Stimulated activated naive B cell treated with anti-CD40 and anti-IgM and Interleukin-4, amounts not matched to agents 10 μg/mL and 1 μg/mL and 100 μg/mL, for 72 hours (primary cell): ENCODE results near the gene POLD2.

ENCODE experiments used
- ATAC-seq, 2 donors: fragments of 150-1000 bp; cut with Tn5 transposase; replicated peaks; 2 replicates each; pipeline ENCODE4 v1.10.0; 2021; ENCODE audit warnings: moderate library complexity in 1 of 2
- DNase-seq: peaks from one replicate; pipeline ENCODE4 v3.0.0; 2021
- H3K27ac Mint-ChIP-seq: one replicate; pipeline ENCODE4 v1.8.0; 2022; ENCODE audit warnings: mild to moderate bottlenecking, mixed read lengths
- H3K27me3 Mint-ChIP-seq, 2 donors: one replicate each; pipeline ENCODE4 v1.8.0; 2022; ENCODE audit warnings: mixed read lengths in 2 of 2
- H3K36me3 Mint-ChIP-seq, 2 donors: one replicate each; pipeline ENCODE4 v1.8.0; 2022; ENCODE audit warnings: mixed read lengths in 2 of 2, mild to moderate bottlenecking in 1 of 2
- H3K4me1 Mint-ChIP-seq, 2 donors: one replicate each; pipeline ENCODE4 v1.8.0; 2022; ENCODE audit warnings: mixed read lengths in 2 of 2, mild to moderate bottlenecking in 1 of 2
- H3K4me3 Mint-ChIP-seq, 2 donors: one replicate each; pipeline ENCODE4 v1.8.0; 2022; ENCODE audit warnings: mild to moderate bottlenecking in 2 of 2, mixed read lengths in 2 of 2, moderate library complexity in 1 of 2
- H3K9me3 Mint-ChIP-seq, 2 donors: one replicate each; pipeline ENCODE4 v1.8.0; 2022; ENCODE audit warnings: mixed read lengths in 2 of 2, mild to moderate bottlenecking in 1 of 2

The POLD2 gene

GRCh38 chr7:44107961-44108767 is 15.2 kb downstream of the POLD2 start:
- DNase-seq (no peak), ATAC-seq (no peak)
- Mint-ChIP-seq H3K4me3 (no peak overlapping the region), H3K4me1 (peaks cover 22 to 23% of the 10 kb centered on the region in 2 donors), H3K27me3 (no peaks in the 10 kb centered on the region), H3K36me3 (peaks cover 18 to 24% of the 10 kb centered on the region in 2 donors), H3K9me3 (no peaks in the 10 kb centered on the region), H3K27ac (peak overlapping the region; percentile 56)

GRCh38 chr7:44107116-44107960 is 16.0 kb downstream of the POLD2 start:
- Mint-ChIP-seq H3K9me3 (no peaks in the 10 kb centered on the region), H3K4me1 (peaks cover 25 to 31% of the 10 kb centered on the region in 2 donors), H3K4me3 (no peak overlapping the region), H3K27me3 (no peaks in the 10 kb centered on the region), H3K36me3 (peaks cover 10 to 16% of the 10 kb centered on the region in 2 donors), H3K27ac (no peak overlapping the region)
- DNase-seq (no peak), ATAC-seq (no peak)

DNA sequence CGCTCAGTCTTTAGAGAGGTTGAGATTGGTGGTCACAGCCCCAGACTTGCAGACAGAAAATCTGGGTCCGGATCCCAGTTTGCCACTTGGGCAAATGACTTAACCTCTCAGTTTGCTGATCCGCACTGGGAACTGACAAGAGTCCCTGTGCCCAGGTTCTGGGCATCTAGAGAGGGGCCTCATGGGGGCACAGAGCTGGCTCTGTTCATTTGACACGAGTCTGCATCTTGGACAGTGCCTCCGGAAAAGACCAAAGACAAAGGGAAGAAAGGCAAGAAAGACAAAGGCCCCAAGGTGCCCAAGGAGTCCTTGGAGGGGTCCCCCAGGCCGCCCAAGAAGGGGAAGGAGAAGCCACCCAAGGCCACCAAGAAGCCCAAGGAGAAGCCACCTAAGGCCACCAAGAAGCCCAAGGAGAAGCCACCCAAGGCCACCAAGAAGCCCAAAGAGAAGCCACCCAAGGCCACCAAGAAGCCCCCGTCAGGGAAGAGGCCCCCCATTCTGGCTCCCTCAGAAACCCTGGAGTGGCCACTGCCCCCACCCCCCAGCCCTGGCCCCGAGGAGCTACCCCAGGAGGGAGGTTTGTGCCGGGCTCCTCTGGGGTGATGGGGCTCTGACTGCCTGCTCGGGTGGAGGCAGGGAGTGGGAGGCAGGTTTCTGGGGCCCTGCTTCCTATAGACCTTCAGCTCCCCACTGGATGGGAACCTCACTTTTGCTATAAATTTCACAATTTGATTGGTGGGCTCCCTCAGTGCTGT is 16.9 kb downstream of the POLD2 start:
- DNase-seq (no peak), ATAC-seq (no peak)
- Mint-ChIP-seq H3K36me3 (peaks cover 4 to 9% of the 10 kb centered on the region in 2 donors), H3K27me3 (no peaks in the 10 kb centered on the region), H3K27ac (peak overlapping the region; percentile 57), H3K4me1 (peaks cover 30 to 38% of the 10 kb centered on the region in 2 donors), H3K9me3 (no peaks in the 10 kb centered on the region), H3K4me3 (no peak overlapping the region)

- Mint-ChIP-seq H3K9me3 (no peaks in the 10 kb centered on the region), H3K27me3 (no peaks in the 10 kb centered on the region), H3K4me1 (peaks cover 36 to 45% of the 10 kb centered on the region in 2 donors), H3K4me3 (peak overlapping the region; percentile 26 to 35), H3K36me3 (peaks cover 4 to 9% of the 10 kb centered on the region in 2 donors), H3K27ac (no peak overlapping the region)
- ATAC-seq (no peak), DNase-seq (no peak)
Observed at GRCh38 chr7:44105832-44106231, 17.5 kb downstream of the POLD2 start.

GRCh38 chr7:44104860-44105771 is 18.2 kb downstream of the POLD2 start:
- H3K4me1 Mint-ChIP-seq, result peaks cover 43 to 52% of the 10 kb centered on the region in 2 donors
- H3K4me3 Mint-ChIP-seq, result peak overlapping the region; percentile 72
- ATAC-seq, result peak; percentile 12 to 30
- H3K9me3 Mint-ChIP-seq, result no peaks in the 10 kb centered on the region
- DNase-seq, result no peak
- peak overlapping the region; percentile 56 for H3K27ac Mint-ChIP-seq
- H3K27me3 Mint-ChIP-seq, result no peaks in the 10 kb centered on the region
- peaks cover 4 to 9% of the 10 kb centered on the region in 2 donors for H3K36me3 Mint-ChIP-seq

DNA sequence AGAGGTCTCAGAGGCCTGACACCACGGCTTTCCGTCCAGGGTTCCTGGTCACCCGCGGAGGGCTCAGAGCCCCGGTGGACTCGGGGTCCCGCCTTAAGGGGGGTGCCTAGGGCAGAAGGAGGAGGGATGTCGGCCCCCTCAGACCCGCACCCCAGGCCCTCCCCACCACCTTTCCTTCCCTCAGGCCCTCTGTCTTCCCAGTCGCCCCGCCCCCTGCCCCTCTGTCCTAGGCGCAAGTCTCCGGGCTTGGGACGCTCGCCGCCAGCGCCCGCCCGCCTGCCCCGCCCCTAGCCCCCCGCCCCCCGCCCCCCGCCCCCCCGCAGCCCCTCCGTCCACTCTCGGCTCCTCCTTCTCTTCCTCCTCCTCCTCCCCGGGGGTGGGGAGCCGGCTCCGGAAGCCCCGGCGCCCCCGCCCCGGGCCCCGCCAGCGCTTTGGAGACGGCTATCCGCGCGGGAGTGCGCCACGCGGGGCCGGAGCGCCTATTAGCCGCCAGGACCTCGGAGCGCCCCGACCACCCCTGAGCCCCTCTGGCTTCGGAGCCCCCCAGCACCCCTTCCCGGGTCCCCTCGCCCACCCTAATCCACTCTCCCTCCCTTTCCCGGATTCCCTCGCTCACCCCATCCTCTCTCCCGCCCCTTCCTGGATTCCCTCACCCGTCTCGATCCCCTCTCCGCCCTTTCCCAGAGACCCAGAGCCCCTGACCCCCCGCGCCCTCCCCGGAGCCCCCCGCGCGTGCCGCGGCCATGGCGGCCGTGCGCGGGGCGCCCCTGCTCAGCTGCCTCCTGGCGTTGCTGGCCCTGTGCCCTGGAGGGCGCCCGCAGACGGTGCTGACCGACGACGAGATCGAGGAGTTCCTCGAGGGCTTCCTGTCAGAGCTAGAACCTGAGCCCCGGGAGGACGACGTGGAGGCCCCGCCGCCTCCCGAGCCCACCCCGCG is 19.2 kb downstream of the POLD2 start, which contains the start of gene AEBP1:
Gene AEBP1 (plus strand): TSS at position 423 of the 937 bp plus-strand sequence. CDS start 321 bp downstream, at position 744.
- peak; percentile 39 for DNase-seq

DNA sequence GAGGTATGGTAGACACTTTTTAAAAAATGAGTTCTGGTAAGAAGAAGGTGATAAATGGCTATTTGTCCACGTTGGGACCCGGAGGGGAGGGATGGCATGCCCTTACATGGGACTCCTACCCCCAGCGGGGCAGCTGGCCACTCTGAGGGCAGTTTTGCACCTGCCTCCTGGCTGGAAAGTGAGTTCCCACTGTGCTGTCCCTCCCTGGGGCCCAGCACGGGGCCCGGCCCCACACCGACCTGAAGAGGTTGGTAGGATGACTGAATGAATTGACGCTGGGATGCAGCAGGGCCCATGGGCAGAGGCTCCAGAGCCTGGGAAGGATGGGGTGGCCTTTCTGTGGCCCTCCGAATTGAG is 19.8 kb downstream of the POLD2 start:
- H3K36me3 Mint-ChIP-seq, result peaks cover 0 to 6% of the 10 kb centered on the region in 2 donors
- peak overlapping the region; percentile 7 for H3K27ac Mint-ChIP-seq
- no peak for ATAC-seq
- H3K4me3 Mint-ChIP-seq, result peak overlapping the region; percentile 43 to 71
- peaks cover 44 to 58% of the 10 kb centered on the region in 2 donors for H3K4me1 Mint-ChIP-seq
- H3K9me3 Mint-ChIP-seq, result no peaks in the 10 kb centered on the region
- no peaks in the 10 kb centered on the region for H3K27me3 Mint-ChIP-seq
- no peak for DNase-seq

More for the DNA sequence above, 19.2 kb downstream of the POLD2 start, which contains the start of gene AEBP1:
- peak; percentile 64 to 74 for ATAC-seq
- peak within 1 kb of the TSS; percentile 72 for H3K4me3 Mint-ChIP-seq
- peaks cover 4 to 9% of the 10 kb centered on the region in 2 donors for H3K36me3 Mint-ChIP-seq
- H3K4me1 Mint-ChIP-seq, result peaks cover 44 to 58% of the 10 kb centered on the region in 2 donors
- no peaks in the 10 kb centered on the region for H3K9me3 Mint-ChIP-seq
- no peaks in the 10 kb centered on the region for H3K27me3 Mint-ChIP-seq
- H3K27ac Mint-ChIP-seq, result peak within 1 kb of the TSS; percentile 67

GRCh38 chr7:44102846-44103565 is 20.3 kb downstream of the POLD2 start:
- no peak for DNase-seq
- Mint-ChIP-seq H3K4me1 (peaks cover 40 to 59% of the 10 kb centered on the region in 2 donors), H3K27me3 (no peaks in the 10 kb centered on the region), H3K36me3 (peaks cover 0 to under 1% of the 10 kb centered on the region in 2 donors), H3K9me3 (no peaks in the 10 kb centered on the region), H3K27ac (peak overlapping the region; percentile 7), H3K4me3 (peak overlapping the region; percentile 43 to 71)
- ATAC-seq, result no peak

DNA sequence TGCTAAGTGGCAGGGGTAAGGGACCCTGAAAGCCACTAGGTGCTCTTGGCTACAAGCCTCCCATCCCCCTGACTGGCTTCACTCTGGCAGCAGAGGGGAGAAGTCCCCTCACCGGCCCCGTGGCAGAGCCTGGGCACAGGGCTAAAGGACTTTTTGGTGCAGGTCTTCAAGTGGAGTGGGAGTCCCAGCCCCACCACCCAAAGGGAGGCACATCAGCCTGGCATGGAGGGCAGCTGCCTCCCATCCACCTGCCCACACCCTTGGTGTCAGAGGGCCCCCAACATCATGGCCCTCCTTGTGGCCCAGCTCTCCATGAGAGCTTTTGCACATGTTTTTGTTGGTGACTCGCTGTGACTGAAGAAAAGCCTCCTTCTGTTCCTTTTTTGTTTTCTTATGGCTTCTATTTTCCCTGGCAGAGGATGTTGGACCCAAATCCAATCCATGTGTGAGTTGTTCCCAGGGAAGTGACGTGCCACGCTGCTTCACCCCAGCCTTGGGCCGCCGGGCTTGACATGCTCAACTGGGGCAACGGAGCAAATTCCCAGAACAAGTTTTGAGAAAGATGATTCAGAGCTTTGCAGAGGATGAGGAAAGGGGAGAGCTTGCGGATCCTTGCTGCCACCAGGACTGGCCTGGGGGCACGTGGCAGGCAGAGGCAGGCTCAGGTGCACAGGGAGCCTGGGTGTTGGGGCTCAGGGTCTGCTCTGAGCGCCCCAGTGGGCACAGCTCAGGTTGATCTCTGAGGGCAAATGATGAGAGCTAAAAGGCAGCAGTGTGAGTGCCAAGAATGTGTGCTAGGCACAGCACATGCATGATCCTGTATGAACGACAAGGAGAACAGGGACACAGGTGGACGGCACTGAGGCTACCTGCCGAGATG is 21.1 kb downstream of the POLD2 start:
- Mint-ChIP-seq H3K36me3 (no peaks in the 10 kb centered on the region), H3K4me3 (no peak overlapping the region), H3K9me3 (no peaks in the 10 kb centered on the region), H3K4me1 (peaks cover 47 to 67% of the 10 kb centered on the region in 2 donors), H3K27ac (no peak overlapping the region), H3K27me3 (no peaks in the 10 kb centered on the region)
- DNase-seq, result no peak
- ATAC-seq, result no peak

DNA sequence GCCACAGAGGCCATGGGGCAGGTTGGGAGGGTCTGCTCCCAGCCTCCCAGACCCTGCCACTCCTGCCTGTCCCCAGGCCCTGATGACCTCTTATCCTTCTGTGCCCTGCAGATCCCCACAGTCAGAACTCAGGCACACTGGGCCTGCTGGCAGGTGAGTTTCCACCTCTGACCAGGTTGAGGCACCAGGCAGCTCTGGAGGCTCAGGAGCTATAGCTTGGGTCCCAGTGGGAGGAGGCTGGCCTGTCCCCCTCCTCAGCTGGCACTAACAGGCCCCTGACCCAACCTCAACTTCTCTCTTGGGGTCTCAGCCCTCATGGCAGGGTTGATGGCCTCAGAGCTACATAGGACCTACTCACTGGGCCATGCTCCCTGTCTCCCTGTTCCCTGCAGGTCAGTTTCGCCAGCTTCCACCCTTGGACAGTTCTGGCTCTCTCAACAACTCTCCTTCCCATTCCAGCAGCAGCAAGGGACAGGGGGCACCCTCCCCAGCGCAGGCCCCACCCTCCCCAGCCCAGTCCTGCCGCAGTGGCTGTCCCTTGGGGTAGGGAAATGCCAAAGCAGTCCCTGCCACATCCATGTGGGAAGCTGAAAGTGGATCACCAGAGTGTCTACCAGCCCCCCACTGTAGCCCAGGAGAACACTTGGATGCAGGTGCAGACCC is 21.9 kb downstream of the POLD2 start:
- Mint-ChIP-seq H3K36me3 (no peaks in the 10 kb centered on the region), H3K4me3 (no peak overlapping the region)
- ATAC-seq, result no peak

More for the DNA sequence above, 21.9 kb downstream of the POLD2 start:
- DNase-seq, result no peak
- H3K9me3 Mint-ChIP-seq, result no peaks in the 10 kb centered on the region
- peaks cover 55 to 75% of the 10 kb centered on the region in 2 donors for H3K4me1 Mint-ChIP-seq
- no peaks in the 10 kb centered on the region for H3K27me3 Mint-ChIP-seq
- peak overlapping the region; percentile 87 for H3K27ac Mint-ChIP-seq
